ENCODE results near the gene BEND7. TPM values are rescaled to one million over a fixed set of nuclear protein-coding genes. Genes with fewer than 3 reads are reported as not detected.

The BEND7 gene
- total and polyA plus RNA-seq, 2 donors (not counting 3 experiments of a cell fraction or from before 2014, with no cell fraction given): 7.3 to 31.7 TPM

GRCh38 chr10:13462551-13462950 lies 66.3 kb downstream of the BEND7 start:
- BruUV-seq (replicated peaks): no TSS peak
- dilution Hi-C loops (cut with MboI; ENCODE audit: extremely low pct_ligation_motif_present, low sequenced_read_pairs): no loop called here
- H3K9me3 ChIP-seq (replicated peaks; ENCODE audit: control insufficient read depth, insufficient read depth, low read length): no peaks in the 10 kb centered on the region
- no peak for DNase-seq (ENCODE audit: low read depth, low spot score)
- H3K4me1 ChIP-seq (ENCODE audit: control insufficient read depth, extremely low read depth, insufficient read depth, low read length): no peaks in the 10 kb centered on the region
- no peak for FAIRE-seq
- H2AFZ ChIP-seq (ENCODE audit: low read depth, low read length): no peak overlapping the region
- POLR2A ChIA-PET: no interaction called here
- TF ChIP-seq GATA2 (IDR thresholded peaks at IDR 0.05; ENCODE audit: insufficient read depth, insufficient read length, low read depth, low read length): no peak
- no peak for TF ChIP-seq MAX (IDR thresholded peaks at IDR 0.05; ENCODE audit: insufficient read depth, insufficient read length)
- no peak for TF ChIP-seq JUN (IDR thresholded peaks at IDR 0.05; ENCODE audit: borderline replicate concordance, insufficient read depth, insufficient read length, low read depth)
- TF ChIP-seq EZH2 (IDR thresholded peaks at IDR 0.05; ENCODE audit: borderline replicate concordance, low read depth, low read length, severe bottlenecking): no peak
- TF ChIP-seq MYC (IDR thresholded peaks at IDR 0.05; ENCODE audit: low read depth, low read length): no peak
- no peak for TF ChIP-seq POLR2A (IDR thresholded peaks at IDR 0.05; ENCODE audit: low read depth, low read length)
- TF ChIP-seq CTCF (IDR thresholded peaks at IDR 0.05; ENCODE audit: extremely low read depth in 1 of 2, insufficient read depth in 1 of 2, low read depth in 1 of 2, low read length in 2 of 2): no peak
- no peak for TF ChIP-seq FOS (IDR thresholded peaks at IDR 0.05; ENCODE audit: borderline replicate concordance, insufficient read depth, low read length)
- no peak for TF ChIP-seq POLR2AphosphoS5 (IDR thresholded peaks at IDR 0.05; ENCODE audit: insufficient read depth, low read depth, low read length)
- CTCF ChIA-PET: no interaction called here
- no peaks in the 10 kb centered on the region for H3K9me1 ChIP-seq (replicated peaks; ENCODE audit: control insufficient read depth, extremely low read depth, insufficient read depth, low read length)
- no peaks in the 10 kb centered on the region for H3K27me3 ChIP-seq (ENCODE audit: control insufficient read depth in 2 of 2, insufficient read depth in 2 of 2, low read length in 2 of 2)
- no peaks in the 10 kb centered on the region for H4K20me1 ChIP-seq (replicated peaks; ENCODE audit: control insufficient read depth, extremely low read depth, insufficient read depth, low read length)
- H3K79me2 ChIP-seq (ENCODE audit: control insufficient read depth, insufficient read depth, low read length): no peaks in the 10 kb centered on the region
- H3K4me2 ChIP-seq (ENCODE audit: insufficient read depth, low read length): no peak overlapping the region
- H3K4me3 ChIP-seq (replicated peaks in 1 of 3; ENCODE audit: insufficient read depth in 1 of 3, low read depth in 1 of 3, low read length in 3 of 3): no peak overlapping the region
- intact Hi-C loops (cut with micrococcal nuclease): no loop called here
- H3K9ac ChIP-seq (replicated peaks; ENCODE audit: extremely low read depth, insufficient read depth, low read length): no peak overlapping the region
- H3K27ac ChIP-seq (ENCODE audit: insufficient read depth, low read depth, low read length): no peak overlapping the region
- no peaks in the 10 kb centered on the region for H3K36me3 ChIP-seq (ENCODE audit: control insufficient read depth in 2 of 2, extremely low read depth in 1 of 2, insufficient read depth in 2 of 2, low read length in 2 of 2)
